WTC11 (cell line): ENCODE measurements around the gene SCNM1. TPM values are rescaled to one million over a fixed set of nuclear protein-coding genes. Genes with fewer than 3 reads are reported as not detected.

Source experiments
- ATAC-seq: fragments of 200-7000 bp; cut with Tn5 transposase; 2 replicates; pipeline ENCODE4 v1.10.0; 2021; ENCODE audit warnings: mild to moderate bottlenecking, moderate library complexity
- CTCF ChIA-PET: fragments of 300-600 bp; sonication (Branson Sonifier 250); formaldehyde crosslinking; loops from one replicate; lab custom pipeline; 2021; ENCODE audit warnings: antibody characterized with exemption; lab: Charles Lee
- POLR2A ChIA-PET: fragments of 350-600 bp; sonication (Branson Sonifier 250); formaldehyde crosslinking; loops from one replicate; lab custom pipeline; 2021; ENCODE audit warnings: antibody characterized with exemption; lab: Charles Lee
- DNase-seq: peaks from one replicate; pipeline ENCODE4 v3.0.0; 2021; ENCODE audit warnings: low spot score
- H3K27ac Mint-ChIP-seq: 2 replicates; pipeline ENCODE4 v1.8.0; 2021; ENCODE audit warnings: mixed read lengths
- H3K27me3 Mint-ChIP-seq: 2 replicates; pipeline ENCODE4 v1.8.0; 2021; ENCODE audit warnings: low read depth, mild to moderate bottlenecking, moderate library complexity, mixed read lengths
- H3K36me3 Mint-ChIP-seq: 2 replicates; pipeline ENCODE4 v1.8.0; 2021; ENCODE audit warnings: mixed read lengths
- H3K4me1 Mint-ChIP-seq: 2 replicates; pipeline ENCODE4 v1.8.0; 2022; ENCODE audit warnings: mixed read lengths
- H3K4me3 Mint-ChIP-seq: 2 replicates; pipeline ENCODE4 v1.8.0; 2021; ENCODE audit warnings: mild to moderate bottlenecking, moderate library complexity, mixed read lengths
- H3K9me3 Mint-ChIP-seq: 2 replicates; pipeline ENCODE4 v1.8.0; 2021; ENCODE audit warnings: mixed read lengths
- ARID4B ChIP-seq: sonication (generic); formaldehyde crosslinking; IDR thresholded peaks from 2 replicates; pipeline ENCODE4 v1.8.0; 2023; ENCODE audit warnings: missing genetic modification reagents, mild to moderate bottlenecking, borderline replicate concordance
- E2F4 ChIP-seq: sonication (generic); formaldehyde crosslinking; IDR thresholded peaks from 2 replicates; pipeline ENCODE4 v1.8.1; 2022; ENCODE audit warnings: low read depth, mild to moderate bottlenecking, moderate library complexity, missing genetic modification reagents, borderline replicate concordance
- EMX1 ChIP-seq: fragments of 250-450 bp; sonication (Bioruptor Pico); IDR thresholded peaks from 2 replicates; pipeline ENCODE4 v1.8.0; 2021; ENCODE audit warnings: mild to moderate bottlenecking
- FOXJ3 ChIP-seq: sonication (generic); formaldehyde crosslinking; IDR thresholded peaks from 2 replicates; pipeline ENCODE4 v1.9.0; 2021; ENCODE audit warnings: missing genetic modification reagents, mild to moderate bottlenecking, borderline replicate concordance
- GABPB1 ChIP-seq: sonication (generic); formaldehyde crosslinking; IDR thresholded peaks from 2 replicates; pipeline ENCODE4 v1.8.1; 2023; ENCODE audit warnings: mild to moderate bottlenecking, missing genetic modification reagents
- IRF1 ChIP-seq: sonication (generic); formaldehyde crosslinking; IDR thresholded peaks from 2 replicates; pipeline ENCODE4 v1.8.0; 2023; ENCODE audit warnings: missing genetic modification reagents
- JAZF1 ChIP-seq: fragments of 250-450 bp; sonication (Bioruptor Pico); IDR thresholded peaks from 2 replicates; pipeline ENCODE4 v1.9.0; 2021; ENCODE audit warnings: moderate library complexity, mild to moderate bottlenecking, inconsistent platforms
- MYBL2 ChIP-seq: sonication (generic); formaldehyde crosslinking; IDR thresholded peaks from 2 replicates; pipeline ENCODE4 v1.8.1; 2023; ENCODE audit warnings: mild to moderate bottlenecking, moderate library complexity, missing genetic modification reagents
- NR1H2 ChIP-seq: sonication (generic); formaldehyde crosslinking; IDR thresholded peaks from 2 replicates; pipeline ENCODE4 v1.9.0; 2021; ENCODE audit warnings: mild to moderate bottlenecking, moderate library complexity, missing genetic modification reagents
- SOX15 ChIP-seq: fragments of 250-450 bp; sonication (Bioruptor Pico); IDR thresholded peaks from 2 replicates; pipeline ENCODE4 v1.9.0; 2021; ENCODE audit warnings: mild to moderate bottlenecking
- TEAD1 ChIP-seq: sonication (generic); formaldehyde crosslinking; IDR thresholded peaks from 2 replicates; pipeline ENCODE4 v1.8.0; 2022; ENCODE audit warnings: mild to moderate bottlenecking, missing genetic modification reagents
- TP53 ChIP-seq: sonication (generic); formaldehyde crosslinking; IDR thresholded peaks from 2 replicates; pipeline ENCODE4 v1.8.1; 2023; ENCODE audit warnings: mild to moderate bottlenecking, missing genetic modification reagents
- ZNF512 ChIP-seq: sonication (generic); formaldehyde crosslinking; IDR thresholded peaks from 2 replicates; pipeline ENCODE4 v1.8.1; 2022; ENCODE audit warnings: missing genetic modification reagents, borderline replicate concordance
- ZNF671 ChIP-seq: fragments of 250-450 bp; sonication (Bioruptor Pico); IDR thresholded peaks from 2 replicates; pipeline ENCODE4 v1.8.0; 2021; ENCODE audit warnings: mild to moderate bottlenecking
- total RNA-seq: library from RNA; stranded (reverse); gene quantifications from 3 replicates; pipeline ENCODE4 v1.2.3, GENCODE V29; 2021
- TF ChIP-seq, protein P1 (sequence below): fragments of 250-450 bp; sonication (Bioruptor Pico); IDR thresholded peaks from 2 replicates; pipeline ENCODE4 v1.9.0; 2021; ENCODE audit warnings: moderate library complexity, mild to moderate bottlenecking, inconsistent platforms, borderline replicate concordance
- TF ChIP-seq, protein P2 (sequence below): fragments of 200-600 bp; IDR thresholded peaks from 2 replicates; pipeline ENCODE4 v1.8.0; 2022; ENCODE audit warnings: antibody characterized with exemption
- TF ChIP-seq, protein P3 (sequence below): sonication (generic); formaldehyde crosslinking; IDR thresholded peaks from 2 replicates; pipeline ENCODE4 v1.8.1; 2023; ENCODE audit warnings: mild to moderate bottlenecking, missing genetic modification reagents

Gene SCNM1
- total RNA-seq, 1 experiment from 2014 or later = 45.3 TPM

DNA sequence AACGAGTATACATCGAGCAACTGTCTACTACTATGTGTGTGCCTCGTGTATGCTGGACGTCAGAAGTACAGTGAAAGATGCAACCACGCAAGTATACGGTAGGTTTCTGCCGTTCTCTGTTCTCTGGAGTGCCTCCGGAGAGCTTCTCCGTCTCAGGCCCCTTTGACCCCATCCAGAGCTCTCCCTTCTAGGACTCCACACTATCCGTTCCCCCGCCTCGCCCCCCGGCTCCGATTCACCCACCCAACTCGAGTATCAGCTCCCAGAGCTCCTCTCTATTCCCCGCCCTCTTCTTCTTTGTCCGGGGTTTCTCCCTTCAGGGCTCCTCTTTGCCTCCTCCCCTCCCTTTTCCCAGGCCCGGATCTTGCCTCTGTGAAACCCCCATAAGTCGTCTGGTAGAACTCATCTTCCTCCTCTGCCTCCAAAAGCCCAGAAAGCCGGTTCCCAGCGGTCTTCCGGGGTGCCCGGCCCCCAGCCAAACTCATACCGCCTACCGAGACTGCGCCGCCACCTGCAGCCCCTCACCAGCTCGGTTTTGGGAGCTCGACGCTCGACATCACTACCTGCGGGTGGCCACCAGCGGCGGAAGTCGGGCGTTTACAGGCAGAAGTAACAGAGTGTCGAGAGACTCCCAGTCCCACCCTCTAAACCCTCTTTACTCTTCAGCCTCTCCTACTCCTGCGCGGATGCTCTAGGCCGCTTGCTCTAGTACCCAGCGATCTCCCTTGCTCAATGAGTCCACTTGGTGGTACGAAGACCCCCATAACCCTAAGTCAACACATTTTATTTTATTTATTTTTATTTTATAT lies 23.9 kb downstream of the SCNM1 start, which contains the start of gene VPS72 (continued):
- TF ChIP-seq ARID4B (peak; percentile 59; the same call in 1 of the 2 replicates), TEAD1 (CRISPR knock-in tag) (peak; percentile 75), SOX15 (CRISPR knock-in tag) (no peak), GABPB1 (CRISPR knock-in tag) (peak; percentile 86)
- TF ChIP-seq, all 79 proteins: peak for 12

DNA sequence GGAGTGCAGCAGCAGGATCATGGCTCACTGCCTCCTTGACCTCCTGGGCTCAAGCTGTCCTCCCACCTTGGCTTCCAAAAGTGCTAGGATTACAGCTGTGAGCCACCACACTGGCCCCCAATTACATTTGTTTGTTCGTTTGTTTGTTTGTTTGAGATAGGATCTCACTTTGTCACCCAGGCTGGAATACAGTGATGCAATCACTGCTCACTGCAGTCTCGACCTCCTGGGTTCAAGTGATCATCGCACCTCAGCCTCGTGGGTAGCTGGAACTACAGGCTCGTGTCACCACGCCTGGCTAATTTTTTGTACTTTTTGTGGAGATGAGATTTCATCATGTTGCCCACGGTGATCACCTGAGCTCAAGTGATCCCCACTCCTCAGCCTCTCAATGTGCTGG lies 26.1 kb downstream of the SCNM1 start:
- TF ChIP-seq GABPB1 (CRISPR knock-in tag) (peak; percentile 66), MYBL2 (CRISPR knock-in tag) (no peak), EMX1 (CRISPR knock-in tag) (no peak)
- TF ChIP-seq, protein P1, sequence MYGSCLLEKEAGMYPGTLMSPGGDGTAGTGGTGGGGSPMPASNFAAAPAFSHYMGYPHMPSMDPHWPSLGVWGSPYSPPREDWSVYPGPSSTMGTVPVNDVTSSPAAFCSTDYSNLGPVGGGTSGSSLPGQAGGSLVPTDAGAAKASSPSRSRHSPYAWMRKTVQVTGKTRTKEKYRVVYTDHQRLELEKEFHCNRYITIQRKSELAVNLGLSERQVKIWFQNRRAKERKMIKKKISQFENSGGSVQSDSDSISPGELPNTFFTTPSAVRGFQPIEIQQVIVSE = no peak
- TF ChIP-seq, all 79 proteins: peak for 1
- POLR2A ChIA-PET = no interaction called here
- Mint-ChIP-seq H3K9me3 (no peaks in the 10 kb centered on the region), H3K4me3 (no peak overlapping the region), H3K36me3 (no peaks in the 10 kb centered on the region; the same call in 1 of the 2 replicates), H3K27me3 (no peaks in the 10 kb centered on the region; the same call in 1 of the 2 replicates), H3K4me1 (peaks cover 12% of the 10 kb centered on the region), H3K27ac (no peak overlapping the region)
- DNase-seq = no peak
- no peak for ATAC-seq
- CTCF ChIA-PET = no interaction called here

DNA sequence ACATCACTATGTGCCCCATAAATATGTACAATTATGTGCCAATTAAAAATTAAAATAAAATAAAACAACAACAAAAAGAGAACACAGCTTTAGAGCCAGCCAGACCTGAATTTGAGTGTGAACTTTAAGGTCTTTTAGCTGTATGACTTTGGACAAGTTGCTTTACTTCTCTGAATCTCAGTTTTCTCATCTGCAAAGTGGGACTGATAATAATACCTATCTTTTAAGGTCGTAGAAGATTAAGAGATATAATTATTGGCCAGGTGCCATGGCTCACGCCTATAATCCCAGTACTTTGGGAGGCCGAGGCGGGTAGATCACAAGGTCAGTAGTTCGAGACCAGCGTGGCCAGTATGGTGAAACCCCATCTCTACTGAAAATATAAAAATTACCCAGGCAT lies 27.4 kb downstream of the SCNM1 start:
- ChIA-PET POLR2A (no interaction called here), CTCF (interaction anchor here (0.6 to 1.1 kb wide), 3 partner anchors 28 to 93 kb away, joined by 3 to 4 read pairs (median 3); no protein-coding TSS in a partner anchor)
- no peaks in the 10 kb centered on the region for H3K9me3 Mint-ChIP-seq
- H3K36me3 Mint-ChIP-seq = no peaks in the 10 kb centered on the region; the same call in 1 of the 2 replicates
- H3K4me3 Mint-ChIP-seq = no peak overlapping the region
- H3K27me3 Mint-ChIP-seq = no peaks in the 10 kb centered on the region; the same call in 1 of the 2 replicates
- no peak overlapping the region for H3K27ac Mint-ChIP-seq
- no peak for ATAC-seq
- H3K4me1 Mint-ChIP-seq = peaks cover 18% of the 10 kb centered on the region
- DNase-seq = no peak
- TF ChIP-seq IRF1 (CRISPR knock-in tag) = no peak
- TF ChIP-seq FOXJ3 = no peak
- TF ChIP-seq TP53 (CRISPR knock-in tag) = no peak
- TF ChIP-seq NR1H2 (CRISPR knock-in tag) = no peak
- no peak for TF ChIP-seq E2F4
- TF ChIP-seq ZNF512 (CRISPR knock-in tag) = no peak
- TF ChIP-seq JAZF1 (CRISPR knock-in tag) = no peak
- TF ChIP-seq SOX15 (CRISPR knock-in tag) = no peak
- TF ChIP-seq, protein P2, sequence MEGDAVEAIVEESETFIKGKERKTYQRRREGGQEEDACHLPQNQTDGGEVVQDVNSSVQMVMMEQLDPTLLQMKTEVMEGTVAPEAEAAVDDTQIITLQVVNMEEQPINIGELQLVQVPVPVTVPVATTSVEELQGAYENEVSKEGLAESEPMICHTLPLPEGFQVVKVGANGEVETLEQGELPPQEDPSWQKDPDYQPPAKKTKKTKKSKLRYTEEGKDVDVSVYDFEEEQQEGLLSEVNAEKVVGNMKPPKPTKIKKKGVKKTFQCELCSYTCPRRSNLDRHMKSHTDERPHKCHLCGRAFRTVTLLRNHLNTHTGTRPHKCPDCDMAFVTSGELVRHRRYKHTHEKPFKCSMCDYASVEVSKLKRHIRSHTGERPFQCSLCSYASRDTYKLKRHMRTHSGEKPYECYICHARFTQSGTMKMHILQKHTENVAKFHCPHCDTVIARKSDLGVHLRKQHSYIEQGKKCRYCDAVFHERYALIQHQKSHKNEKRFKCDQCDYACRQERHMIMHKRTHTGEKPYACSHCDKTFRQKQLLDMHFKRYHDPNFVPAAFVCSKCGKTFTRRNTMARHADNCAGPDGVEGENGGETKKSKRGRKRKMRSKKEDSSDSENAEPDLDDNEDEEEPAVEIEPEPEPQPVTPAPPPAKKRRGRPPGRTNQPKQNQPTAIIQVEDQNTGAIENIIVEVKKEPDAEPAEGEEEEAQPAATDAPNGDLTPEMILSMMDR = no peak
- no peak for TF ChIP-seq ZNF671
- TF ChIP-seq, protein P3, sequence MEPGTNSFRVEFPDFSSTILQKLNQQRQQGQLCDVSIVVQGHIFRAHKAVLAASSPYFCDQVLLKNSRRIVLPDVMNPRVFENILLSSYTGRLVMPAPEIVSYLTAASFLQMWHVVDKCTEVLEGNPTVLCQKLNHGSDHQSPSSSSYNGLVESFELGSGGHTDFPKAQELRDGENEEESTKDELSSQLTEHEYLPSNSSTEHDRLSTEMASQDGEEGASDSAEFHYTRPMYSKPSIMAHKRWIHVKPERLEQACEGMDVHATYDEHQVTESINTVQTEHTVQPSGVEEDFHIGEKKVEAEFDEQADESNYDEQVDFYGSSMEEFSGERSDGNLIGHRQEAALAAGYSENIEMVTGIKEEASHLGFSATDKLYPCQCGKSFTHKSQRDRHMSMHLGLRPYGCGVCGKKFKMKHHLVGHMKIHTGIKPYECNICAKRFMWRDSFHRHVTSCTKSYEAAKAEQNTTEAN (CRISPR knock-in tag) = no peak
